SU-DHL-6 (cell line): ENCODE data around the gene ATOH8.

Source experiments
- CTCF ChIP-seq: fragments of 200-600 bp; sonication (generic); IDR thresholded peaks from one replicate; pipeline ENCODE4 v1.5.1; 2017; ENCODE audit warnings: antibody characterized with exemption, mild to moderate bottlenecking, low read length, moderate library complexity; ENCODE audit not compliant: insufficient read depth, poor library complexity, severe bottlenecking
- EZH2phosphoT487 ChIP-seq: fragments of 200-600 bp; sonication (generic), shearing (Covaris generic); conservative IDR thresholded peaks from 2 replicates; pipeline ENCODE4 v1.6.1; 2018; ENCODE audit warnings: mild to moderate bottlenecking, antibody characterized with exemption, low read length, moderate library complexity, mixed read lengths

- TF ChIP-seq CTCF (no peak), EZH2phosphoT487 (no peak)
Observed at GRCh38 chr2:85734015-85734414, 19.8 kb upstream of the ATOH8 start.
